GM21423 (cell line): ENCODE results near the gene PPP2R5A.

Source experiments
- ATAC-seq: cut with Tn5 transposase; IDR thresholded peaks from one replicate; pipeline ENCODE4 v1.9.1; 2021; ENCODE audit warnings: mild to moderate bottlenecking, moderate library complexity; ENCODE audit not compliant: unreplicated experiment

PPP2R5A gene

GRCh38 chr1:212401838-212402582 is 116.8 kb downstream of the PPP2R5A start:
- no peak for ATAC-seq

DNA sequence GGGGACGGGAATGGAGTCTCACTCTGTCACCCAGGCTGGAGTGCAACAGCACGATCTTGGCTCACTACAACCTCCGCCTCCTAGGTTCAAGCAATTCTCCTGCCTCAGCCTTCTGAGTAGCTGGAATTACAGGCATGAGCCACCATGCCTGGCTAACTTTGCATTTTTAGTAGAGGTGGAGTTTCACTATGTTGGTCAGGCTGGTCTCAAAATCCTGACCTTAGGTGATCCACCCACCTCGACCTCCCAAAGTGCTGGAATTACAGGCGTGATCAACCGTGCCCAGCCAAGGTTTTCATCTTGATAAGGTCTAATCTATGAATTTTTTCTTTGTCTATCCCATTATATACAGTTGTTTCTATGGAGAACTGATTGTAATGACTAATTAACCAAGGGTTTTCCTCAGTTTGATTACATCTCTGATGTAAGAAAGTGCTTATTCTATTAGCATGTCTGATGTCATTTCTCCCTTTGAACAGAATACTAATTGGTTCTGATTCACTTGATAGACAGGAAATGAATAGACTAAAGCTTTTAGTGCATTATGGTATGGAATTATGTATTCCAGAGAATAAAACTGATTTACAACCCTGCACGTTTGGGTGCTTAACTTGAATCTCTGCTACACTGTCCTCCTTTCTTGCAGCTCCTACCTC is 117.6 kb downstream of the PPP2R5A start:
- no peak for ATAC-seq

DNA sequence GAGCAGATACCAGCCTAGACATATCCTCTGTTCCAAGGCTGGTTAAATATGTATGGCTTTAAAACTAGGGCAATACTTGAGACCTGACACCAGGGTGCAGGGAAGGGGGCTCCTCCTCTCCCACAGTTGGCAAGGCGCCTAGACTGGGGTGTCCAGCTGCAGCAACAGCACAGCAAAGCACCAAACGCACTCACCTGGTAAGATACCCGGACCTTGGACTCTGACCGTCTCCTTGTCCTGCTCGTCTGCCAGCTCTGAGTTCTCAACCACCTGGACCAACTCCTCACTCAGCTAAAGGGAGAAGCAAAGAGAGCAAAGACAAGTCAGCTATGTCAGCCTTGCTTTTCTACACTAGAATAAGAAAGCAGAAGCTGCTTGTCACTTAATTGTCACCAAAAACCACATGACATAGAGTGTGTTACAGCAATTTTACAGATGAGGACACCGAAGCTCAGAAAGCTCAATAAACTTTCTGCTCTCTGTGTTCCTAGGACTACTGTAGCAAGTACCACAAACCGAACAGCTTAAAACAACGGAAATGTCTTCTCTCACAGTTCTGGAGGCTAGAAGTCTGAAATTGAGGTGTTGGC is 125.1 kb downstream of the PPP2R5A start:
- no peak for ATAC-seq
